Stimulated activated CD4-positive, alpha-beta T cell treated with anti-CD3 and anti-CD28 coated beads, Interleukin-4, amount 100 ng/mL, for 48 hours (primary cell): ENCODE results near the gene YAP1.

Experiments used
- DNase-seq, 2 donors: peaks; one replicate each; pipeline ENCODE4 v3.0.0-alpha.2; 2020; ENCODE audit warnings: low read depth in 2 of 2

The YAP1 gene

DNA sequence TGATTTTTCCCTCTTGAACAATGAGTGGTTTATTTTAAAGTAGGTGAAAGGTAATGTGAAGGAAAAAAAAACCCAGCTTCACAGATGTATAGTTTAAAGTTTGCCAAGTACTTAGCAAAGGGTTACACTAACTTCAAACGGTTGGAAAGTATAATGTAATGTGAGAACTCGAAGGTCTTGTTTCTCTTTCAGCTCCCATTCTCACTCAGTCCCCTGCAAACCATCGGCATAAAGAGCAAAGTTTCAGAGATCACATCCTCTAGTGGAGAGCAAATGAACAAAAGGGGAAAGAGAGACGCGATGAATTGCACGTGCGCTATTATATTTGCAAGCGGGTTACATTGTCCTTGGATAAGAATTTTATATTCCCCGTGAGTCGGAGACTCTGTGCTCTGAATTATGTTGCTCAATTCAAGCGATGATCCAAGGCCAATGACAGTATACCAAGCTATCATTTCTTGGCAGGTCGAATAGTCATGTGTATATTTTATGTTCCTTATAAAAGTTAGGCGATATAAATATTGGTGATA is 169.5 kb downstream of the YAP1 start:
- no peak for DNase-seq

DNA sequence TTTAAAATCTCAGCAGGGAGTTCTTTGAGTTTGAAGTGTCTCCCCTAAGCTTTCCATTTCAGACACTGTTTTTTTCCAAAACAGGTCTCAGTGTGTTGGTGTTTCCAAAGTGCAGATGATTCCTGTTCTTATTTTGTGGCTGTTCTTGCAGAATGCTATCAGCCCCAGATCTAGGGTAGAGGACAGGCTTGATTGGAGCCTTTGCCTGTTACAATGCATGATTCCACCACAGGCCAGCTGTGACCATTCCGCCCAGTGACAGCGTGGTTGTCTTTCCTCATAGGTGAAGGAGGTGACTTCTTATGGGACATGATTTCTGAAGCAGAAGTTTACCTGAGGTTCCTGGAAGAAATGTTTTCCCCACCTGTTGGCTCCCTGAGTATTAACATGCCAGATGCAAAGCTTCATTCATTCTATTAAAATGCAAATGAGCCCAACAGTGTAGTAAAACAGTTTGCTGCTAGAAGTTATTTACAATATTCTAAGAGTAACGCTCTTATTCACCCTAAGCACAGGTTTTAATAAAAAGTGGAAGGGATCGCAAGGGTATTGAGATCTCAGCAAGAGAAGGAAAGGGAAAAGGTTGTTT is 170.1 kb downstream of the YAP1 start:
- DNase-seq = no peak
